Astrocyte (in vitro differentiated cells and primary cell): ENCODE data around the gene OTOF. TPM values are rescaled to one million over a fixed set of nuclear protein-coding genes. Genes with fewer than 3 reads are reported as not detected.

Experiments used
- DNase-seq: peaks from one replicate; pipeline ENCODE4 v3.0.0-alpha.2; 2010; ENCODE audit warnings: low read depth
- FAIRE-seq: peaks from 2 replicates; lab custom pipeline; 2011; peaks lifted over from hg19 to GRCh38; lab: Jason Lieb, UNC
- H2AFZ ChIP-seq: 2 replicates; pipeline ENCODE4 v1.6.0; 2012; ENCODE audit warnings: low read depth, low read length, inconsistent platforms
- H3K27ac ChIP-seq: 2 replicates; pipeline ENCODE4 v1.5.1; 2011; ENCODE audit warnings: low read depth, low read length, inconsistent platforms
- H3K27me3 ChIP-seq: 2 replicates; pipeline ENCODE4 v1.6.0; 2011; ENCODE audit warnings: low read length, inconsistent platforms; ENCODE audit not compliant: insufficient read depth
- H3K36me3 ChIP-seq: 2 replicates; pipeline ENCODE4 v1.5.1; 2011; ENCODE audit warnings: low read length, inconsistent platforms; ENCODE audit not compliant: insufficient read depth
- H3K4me1 ChIP-seq: 2 replicates; pipeline ENCODE4 v1.5.1; 2011; ENCODE audit warnings: low read length, inconsistent platforms; ENCODE audit not compliant: insufficient read depth
- H3K4me2 ChIP-seq: 2 replicates; pipeline ENCODE4 v1.6.0; 2012; ENCODE audit warnings: low read length, inconsistent platforms
- H3K4me3 ChIP-seq: 2 replicates; pipeline ENCODE4 v1.5.1; 2011; ENCODE audit warnings: low read depth, mild to moderate bottlenecking, low read length, inconsistent platforms; ENCODE audit not compliant: insufficient read depth
- H3K79me2 ChIP-seq: 2 replicates; pipeline ENCODE4 v1.6.0; 2012; ENCODE audit warnings: mild to moderate bottlenecking, low read length, inconsistent platforms; ENCODE audit not compliant: insufficient read depth
- H3K9ac ChIP-seq: 2 replicates; pipeline ENCODE4 v1.6.0; 2012; ENCODE audit warnings: mild to moderate bottlenecking, low read length, inconsistent platforms
- H3K9me3 ChIP-seq: 2 replicates; pipeline ENCODE4 v1.5.1; 2012; ENCODE audit warnings: low read depth, mild to moderate bottlenecking, low read length, inconsistent platforms; ENCODE audit not compliant: insufficient read depth
- H4K20me1 ChIP-seq: 2 replicates; pipeline ENCODE4 v1.6.0; 2012; ENCODE audit warnings: low read length, inconsistent platforms; ENCODE audit not compliant: insufficient read depth
- H3K27ac Mint-ChIP-seq: one replicate; pipeline ENCODE4 v1.8.0; 2021; ENCODE audit warnings: mild to moderate bottlenecking, mixed read lengths; ENCODE audit not compliant: unreplicated experiment
- H3K27me3 Mint-ChIP-seq: one replicate; pipeline ENCODE4 v1.8.0; 2021; ENCODE audit warnings: low read depth, mixed read lengths; ENCODE audit not compliant: unreplicated experiment
- H3K36me3 Mint-ChIP-seq: one replicate; pipeline ENCODE4 v1.8.0; 2021; ENCODE audit warnings: low read depth, mixed read lengths; ENCODE audit not compliant: unreplicated experiment
- H3K4me1 Mint-ChIP-seq: one replicate; pipeline ENCODE4 v1.8.0; 2021; ENCODE audit warnings: low read depth, mixed read lengths; ENCODE audit not compliant: unreplicated experiment
- H3K4me3 Mint-ChIP-seq: one replicate; pipeline ENCODE4 v1.8.0; 2021; ENCODE audit warnings: mild to moderate bottlenecking, moderate library complexity, mixed read lengths; ENCODE audit not compliant: unreplicated experiment
- H3K9me3 Mint-ChIP-seq: one replicate; pipeline ENCODE4 v1.8.0; 2021; ENCODE audit warnings: mild to moderate bottlenecking, mixed read lengths; ENCODE audit not compliant: unreplicated experiment
- EZH2 ChIP-seq: IDR thresholded peaks from 2 replicates; pipeline ENCODE4 v1.6.1; 2012; ENCODE audit warnings: mild to moderate bottlenecking, low read length, inconsistent platforms; ENCODE audit not compliant: insufficient read depth
- total RNA-seq: library from RNA; stranded (reverse); gene quantifications from 2 replicates; pipeline ENCODE4 v1.2.1, GENCODE V29; 2021
- TF ChIP-seq, protein P1 (sequence below): IDR thresholded peaks from 2 replicates; pipeline ENCODE4 v1.5.1; 2011; ENCODE audit warnings: low read depth, mild to moderate bottlenecking, inconsistent platforms, low read length, moderate library complexity; ENCODE audit not compliant: insufficient read depth

Gene OTOF
- total RNA-seq, 1 donor from 2014 or later = not detected

GRCh38 chr2:26488463-26489212, 10.7 kb upstream of the OTOF start:
- H3K27me3 ChIP-seq = peaks cover 8% of the 10 kb centered on the region
- no peaks in the 10 kb centered on the region for H3K79me2 ChIP-seq
- no peaks in the 10 kb centered on the region for H4K20me1 ChIP-seq
- no peak overlapping the region for H2AFZ ChIP-seq
- DNase-seq = no peak
- H3K27me3 Mint-ChIP-seq = peaks cover 32% of the 10 kb centered on the region
- no peaks in the 10 kb centered on the region for H3K9me3 ChIP-seq
- H3K9me3 Mint-ChIP-seq = peaks cover 3% of the 10 kb centered on the region
- H3K4me1 Mint-ChIP-seq = peaks cover 2% of the 10 kb centered on the region
- TF ChIP-seq EZH2 = no peak
- TF ChIP-seq, protein P1, sequence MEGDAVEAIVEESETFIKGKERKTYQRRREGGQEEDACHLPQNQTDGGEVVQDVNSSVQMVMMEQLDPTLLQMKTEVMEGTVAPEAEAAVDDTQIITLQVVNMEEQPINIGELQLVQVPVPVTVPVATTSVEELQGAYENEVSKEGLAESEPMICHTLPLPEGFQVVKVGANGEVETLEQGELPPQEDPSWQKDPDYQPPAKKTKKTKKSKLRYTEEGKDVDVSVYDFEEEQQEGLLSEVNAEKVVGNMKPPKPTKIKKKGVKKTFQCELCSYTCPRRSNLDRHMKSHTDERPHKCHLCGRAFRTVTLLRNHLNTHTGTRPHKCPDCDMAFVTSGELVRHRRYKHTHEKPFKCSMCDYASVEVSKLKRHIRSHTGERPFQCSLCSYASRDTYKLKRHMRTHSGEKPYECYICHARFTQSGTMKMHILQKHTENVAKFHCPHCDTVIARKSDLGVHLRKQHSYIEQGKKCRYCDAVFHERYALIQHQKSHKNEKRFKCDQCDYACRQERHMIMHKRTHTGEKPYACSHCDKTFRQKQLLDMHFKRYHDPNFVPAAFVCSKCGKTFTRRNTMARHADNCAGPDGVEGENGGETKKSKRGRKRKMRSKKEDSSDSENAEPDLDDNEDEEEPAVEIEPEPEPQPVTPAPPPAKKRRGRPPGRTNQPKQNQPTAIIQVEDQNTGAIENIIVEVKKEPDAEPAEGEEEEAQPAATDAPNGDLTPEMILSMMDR = no peak
- no peak for FAIRE-seq
- H3K4me1 ChIP-seq = peaks cover 8% of the 10 kb centered on the region
- no peak overlapping the region for H3K4me3 ChIP-seq
- H3K36me3 ChIP-seq = no peaks in the 10 kb centered on the region
- H3K27ac Mint-ChIP-seq = no peak overlapping the region
- H3K9ac ChIP-seq = no peak overlapping the region
- no peaks in the 10 kb centered on the region for H3K36me3 Mint-ChIP-seq
- no peak overlapping the region for H3K27ac ChIP-seq
- H3K4me3 Mint-ChIP-seq = no peak overlapping the region
- H3K4me2 ChIP-seq = no peak overlapping the region

DNA sequence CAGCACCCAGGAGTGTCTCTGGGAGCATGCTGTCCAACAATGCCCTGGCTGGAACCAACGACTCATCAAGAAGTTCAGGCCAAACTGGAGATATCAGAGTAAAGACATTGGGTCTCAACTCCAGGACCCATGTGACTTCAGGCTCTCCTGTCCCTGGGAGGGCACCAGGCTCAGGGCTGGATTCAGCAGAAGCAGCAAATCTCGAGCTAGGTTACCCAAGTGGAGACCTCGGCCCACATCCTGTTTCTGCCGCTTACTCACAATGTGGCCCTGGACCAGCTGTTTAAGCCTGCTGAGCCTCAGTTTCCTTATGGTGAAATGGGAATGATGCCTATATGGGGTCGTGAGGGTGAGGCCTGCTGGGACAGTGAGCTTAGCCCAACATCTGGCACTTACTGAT, 9.3 kb upstream of the OTOF start:
- H3K27me3 Mint-ChIP-seq = peaks cover 40% of the 10 kb centered on the region
- no peak overlapping the region for H3K27ac Mint-ChIP-seq
- H3K9me3 Mint-ChIP-seq = peaks cover 1% of the 10 kb centered on the region
- Histone ChIP-seq H3K4me1 (peaks cover 8% of the 10 kb centered on the region), H3K27me3 (peaks cover 8% of the 10 kb centered on the region), H3K4me3 (no peak overlapping the region), H3K79me2 (no peaks in the 10 kb centered on the region), H3K9me3 (no peaks in the 10 kb centered on the region), H4K20me1 (no peaks in the 10 kb centered on the region), H2AFZ (no peak overlapping the region), H3K9ac (no peak overlapping the region), H3K4me2 (no peak overlapping the region), H3K27ac (no peak overlapping the region), H3K36me3 (no peaks in the 10 kb centered on the region)
- peaks cover 2% of the 10 kb centered on the region for H3K4me1 Mint-ChIP-seq
- no peak for TF ChIP-seq EZH2
- TF ChIP-seq, protein P1 = no peak
- FAIRE-seq = no peak
- DNase-seq = no peak
- no peaks in the 10 kb centered on the region for H3K36me3 Mint-ChIP-seq
- no peak overlapping the region for H3K4me3 Mint-ChIP-seq

DNA sequence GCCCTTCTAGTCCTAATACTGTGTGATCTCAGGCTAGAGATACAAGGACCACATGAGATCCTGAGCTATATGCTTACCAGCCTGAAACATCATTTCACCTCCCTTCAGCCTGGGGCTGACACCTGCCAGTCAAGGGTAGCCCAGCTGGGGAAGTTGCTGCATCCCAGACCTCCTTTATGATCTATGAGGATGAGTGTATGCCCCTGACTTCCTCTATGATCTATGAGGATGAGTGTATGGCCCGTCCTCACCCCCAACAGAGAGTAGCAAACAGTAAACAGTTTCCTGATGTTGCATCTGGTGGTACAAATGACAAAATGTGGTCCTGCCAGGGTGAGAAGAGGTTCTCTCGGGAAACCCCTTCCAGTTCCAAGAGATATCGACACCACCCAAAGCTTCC, 8.9 kb upstream of the OTOF start:
- Mint-ChIP-seq H3K9me3 (peaks cover 1% of the 10 kb centered on the region), H3K4me3 (no peak overlapping the region), H3K36me3 (no peaks in the 10 kb centered on the region), H3K27ac (no peak overlapping the region), H3K4me1 (peaks cover 2% of the 10 kb centered on the region), H3K27me3 (peaks cover 40% of the 10 kb centered on the region)
- peaks cover 5% of the 10 kb centered on the region for H3K4me1 ChIP-seq
- H2AFZ ChIP-seq = no peak overlapping the region
- no peak for FAIRE-seq
- no peak overlapping the region for H3K4me2 ChIP-seq
- H3K9ac ChIP-seq = no peak overlapping the region
- TF ChIP-seq, protein P1 = no peak
- no peak for TF ChIP-seq EZH2
- H4K20me1 ChIP-seq = no peaks in the 10 kb centered on the region
- H3K79me2 ChIP-seq = no peaks in the 10 kb centered on the region
- no peaks in the 10 kb centered on the region for H3K9me3 ChIP-seq
- no peaks in the 10 kb centered on the region for H3K36me3 ChIP-seq
- H3K27ac ChIP-seq = no peak overlapping the region
- H3K4me3 ChIP-seq = no peak overlapping the region
- H3K27me3 ChIP-seq = peaks cover 8% of the 10 kb centered on the region
- DNase-seq = no peak
